WTC11 (cell line): ENCODE data around the gene DNPH1. TPM values are rescaled to one million over a fixed set of nuclear protein-coding genes. Genes with fewer than 3 reads are reported as not detected.

Experiments
- ATF6 ChIP-seq: sonication (generic); formaldehyde crosslinking; IDR thresholded peaks from 2 replicates; pipeline ENCODE4 v1.8.1; 2023; ENCODE audit warnings: mild to moderate bottlenecking, missing genetic modification reagents
- CDX4 ChIP-seq: fragments of 250-450 bp; sonication (Bioruptor Pico); IDR thresholded peaks from 2 replicates; pipeline ENCODE4 v1.9.0; 2021; ENCODE audit warnings: moderate library complexity, mild to moderate bottlenecking, inconsistent platforms, borderline replicate concordance
- E2F1 ChIP-seq: sonication (generic); formaldehyde crosslinking; IDR thresholded peaks from 2 replicates; pipeline ENCODE4 v1.8.0; 2022; ENCODE audit warnings: mild to moderate bottlenecking, missing genetic modification reagents
- ELF4 ChIP-seq: sonication (generic); formaldehyde crosslinking; IDR thresholded peaks from 2 replicates; pipeline ENCODE4 v1.8.1; 2022; ENCODE audit warnings: low read depth, mild to moderate bottlenecking, moderate library complexity, missing genetic modification reagents
- ESRRA ChIP-seq: sonication (generic); formaldehyde crosslinking; IDR thresholded peaks from 2 replicates; pipeline ENCODE4 v1.8.1; 2022; ENCODE audit warnings: mild to moderate bottlenecking, missing genetic modification reagents, borderline replicate concordance
- ETV6 ChIP-seq: sonication (generic); formaldehyde crosslinking; IDR thresholded peaks from 2 replicates; pipeline ENCODE4 v1.8.1; 2022; ENCODE audit warnings: mild to moderate bottlenecking, missing genetic modification reagents
- FOXK1 ChIP-seq: sonication (generic); formaldehyde crosslinking; IDR thresholded peaks from 2 replicates; pipeline ENCODE4 v1.8.0; 2022; ENCODE audit warnings: mild to moderate bottlenecking, moderate library complexity, missing genetic modification reagents
- FOXP1 ChIP-seq: sonication (generic); formaldehyde crosslinking; IDR thresholded peaks from 2 replicates; pipeline ENCODE4 v1.8.0; 2022; ENCODE audit warnings: missing genetic modification reagents, mild to moderate bottlenecking, moderate library complexity, borderline replicate concordance
- GTF2I ChIP-seq: fragments of 250-450 bp; sonication (Bioruptor Pico); conservative IDR thresholded peaks from 2 replicates; pipeline ENCODE4 v1.4.0; 2021; ENCODE audit warnings: mild to moderate bottlenecking
- HMGXB4 ChIP-seq: sonication (generic); formaldehyde crosslinking; IDR thresholded peaks from 2 replicates; pipeline ENCODE4 v1.8.1; 2023; ENCODE audit warnings: mild to moderate bottlenecking, moderate library complexity, missing genetic modification reagents
- IRF2 ChIP-seq: sonication (generic); formaldehyde crosslinking; IDR thresholded peaks from 2 replicates; pipeline ENCODE4 v1.8.0; 2022; ENCODE audit warnings: low read depth, missing genetic modification reagents, borderline replicate concordance
- JAZF1 ChIP-seq: fragments of 250-450 bp; sonication (Bioruptor Pico); IDR thresholded peaks from 2 replicates; pipeline ENCODE4 v1.9.0; 2021; ENCODE audit warnings: moderate library complexity, mild to moderate bottlenecking, inconsistent platforms
- NR1H2 ChIP-seq: sonication (generic); formaldehyde crosslinking; IDR thresholded peaks from 2 replicates; pipeline ENCODE4 v1.9.0; 2021; ENCODE audit warnings: mild to moderate bottlenecking, moderate library complexity, missing genetic modification reagents
- OVOL2 ChIP-seq: fragments of 250-450 bp; sonication (Bioruptor Pico); IDR thresholded peaks from 2 replicates; pipeline ENCODE4 v1.9.0; 2021; ENCODE audit warnings: mild to moderate bottlenecking, borderline replicate concordance
- PRRX2 ChIP-seq: fragments of 250-450 bp; sonication (Bioruptor Pico); IDR thresholded peaks from 2 replicates; pipeline ENCODE4 v1.8.0; 2021; ENCODE audit warnings: mild to moderate bottlenecking
- SP1 ChIP-seq: sonication (generic); formaldehyde crosslinking; conservative IDR thresholded peaks from 2 replicates; pipeline ENCODE4 v1.8.1; 2022; ENCODE audit warnings: missing genetic modification reagents
- TEAD4 ChIP-seq: sonication (generic); formaldehyde crosslinking; IDR thresholded peaks from 2 replicates; pipeline ENCODE4 v1.8.0; 2022; ENCODE audit warnings: mild to moderate bottlenecking, missing genetic modification reagents
- TP53 ChIP-seq: sonication (generic); formaldehyde crosslinking; IDR thresholded peaks from 2 replicates; pipeline ENCODE4 v1.8.1; 2023; ENCODE audit warnings: mild to moderate bottlenecking, missing genetic modification reagents
- ZBTB21 ChIP-seq: sonication (generic); formaldehyde crosslinking; IDR thresholded peaks from 2 replicates; pipeline ENCODE4 v1.8.1; 2023; ENCODE audit warnings: mild to moderate bottlenecking, missing genetic modification reagents, borderline replicate concordance
- ZBTB43 ChIP-seq: sonication (generic); formaldehyde crosslinking; IDR thresholded peaks from 2 replicates; pipeline ENCODE4 v1.8.1; 2023; ENCODE audit warnings: mild to moderate bottlenecking, missing genetic modification reagents
- ZMAT4 ChIP-seq: fragments of 250-450 bp; sonication (Bioruptor Pico); IDR thresholded peaks from 2 replicates; pipeline ENCODE4 v1.9.0; 2021; ENCODE audit warnings: mild to moderate bottlenecking
- ZNF121 ChIP-seq: sonication (generic); formaldehyde crosslinking; IDR thresholded peaks from 2 replicates; pipeline ENCODE4 v1.8.0; 2023; ENCODE audit warnings: missing genetic modification reagents
- ZNF263 ChIP-seq: sonication (generic); formaldehyde crosslinking; IDR thresholded peaks from 2 replicates; pipeline ENCODE4 v1.8.1; 2022; ENCODE audit warnings: low read depth, mild to moderate bottlenecking, moderate library complexity, missing genetic modification reagents
- ZNF416 ChIP-seq: fragments of 250-450 bp; sonication (Bioruptor Pico); IDR thresholded peaks from 2 replicates; pipeline ENCODE4 v1.9.0; 2021; ENCODE audit warnings: mild to moderate bottlenecking, inconsistent platforms
- total RNA-seq: library from RNA; stranded (reverse); gene quantifications from 3 replicates; pipeline ENCODE4 v1.2.3, GENCODE V29; 2021
- TF ChIP-seq, protein P1 (sequence below): fragments of 250-450 bp; sonication (Bioruptor Pico); conservative IDR thresholded peaks from 2 replicates; pipeline ENCODE4 v1.9.0; 2021; ENCODE audit warnings: mild to moderate bottlenecking
- TF ChIP-seq, protein P2 (sequence below): fragments of 250-450 bp; sonication (Bioruptor Pico); IDR thresholded peaks from 2 replicates; pipeline ENCODE4 v1.8.0; 2021; ENCODE audit warnings: mild to moderate bottlenecking

DNPH1 gene
- total RNA-seq, 1 experiment from 2014 or later = 48.4 TPM

DNA sequence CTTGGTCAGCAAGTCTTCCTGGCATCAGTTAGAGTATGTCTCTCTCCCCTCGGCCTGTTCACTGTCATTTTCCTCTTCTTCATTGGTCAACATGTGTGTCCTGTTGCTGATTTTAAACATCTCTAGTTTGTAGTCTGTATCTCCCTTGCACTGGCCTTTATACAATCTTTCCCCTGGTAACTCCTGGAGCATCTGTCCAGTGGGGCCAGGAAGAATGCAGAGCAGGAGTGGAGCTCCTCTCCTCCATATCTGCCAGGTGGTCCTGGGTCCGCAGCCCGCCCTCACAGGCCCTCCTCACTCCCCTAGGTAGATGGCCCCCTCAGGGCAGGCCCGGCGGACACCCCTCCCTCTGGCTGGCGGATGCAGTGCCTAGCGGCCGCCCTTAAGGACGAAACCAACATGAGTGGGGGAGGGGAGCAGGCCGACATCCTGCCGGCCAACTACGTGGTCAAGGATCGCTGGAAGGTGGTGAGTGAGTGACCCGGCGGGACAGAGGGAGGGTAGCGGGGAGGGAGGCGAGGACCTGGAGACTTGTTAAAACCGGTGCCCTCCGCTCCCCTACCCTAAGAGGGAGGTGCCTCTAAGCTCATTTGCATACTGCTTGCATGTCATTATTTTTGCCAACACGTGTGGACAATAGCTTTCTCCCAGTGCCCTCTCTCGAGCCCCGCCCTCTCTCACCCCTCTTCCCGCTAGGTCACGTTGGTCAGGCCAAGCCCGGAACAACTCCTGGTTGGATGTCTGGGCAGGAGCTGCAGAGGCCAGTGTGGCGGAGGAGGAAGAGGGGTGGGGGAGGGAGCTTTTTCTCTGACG lies 17.2 kb upstream of the DNPH1 start (continued):
- TF ChIP-seq, protein P1, sequence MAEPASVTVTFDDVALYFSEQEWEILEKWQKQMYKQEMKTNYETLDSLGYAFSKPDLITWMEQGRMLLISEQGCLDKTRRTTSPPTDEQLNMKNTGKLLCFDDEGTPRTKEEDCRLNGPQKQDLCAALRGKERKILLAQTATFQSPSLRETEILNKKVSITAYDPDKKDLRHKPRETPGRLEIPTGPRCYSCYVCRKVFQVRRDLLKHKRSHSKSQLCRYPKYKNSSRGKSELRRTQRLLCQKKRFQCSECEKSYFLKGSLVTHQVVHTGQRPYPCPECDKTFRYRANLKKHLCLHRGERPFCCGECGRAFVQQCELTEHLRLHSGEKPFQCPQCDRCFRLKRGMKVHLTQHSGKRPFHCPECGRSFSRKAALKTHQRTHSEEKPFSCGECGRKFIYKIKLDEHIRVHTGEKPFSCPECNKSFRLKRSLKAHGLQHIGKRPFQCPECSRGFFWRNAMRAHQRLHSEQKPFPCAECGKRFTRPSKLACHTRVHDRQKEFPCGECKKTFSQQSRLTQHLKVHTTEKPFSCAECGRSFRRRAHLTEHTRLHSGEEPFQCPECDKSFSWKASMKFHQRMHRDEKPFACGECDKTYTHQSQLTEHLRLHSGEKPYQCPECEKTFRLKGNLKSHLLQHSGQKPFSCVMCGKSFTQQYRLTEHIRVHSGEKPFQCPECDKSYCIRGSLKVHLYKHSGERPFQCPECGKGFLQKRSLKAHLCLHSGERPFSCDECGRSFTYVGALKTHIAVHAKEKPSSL (CRISPR knock-in tag) = no peak
- TF ChIP-seq SP1 (CRISPR knock-in tag) (peak; percentile 52), GTF2I (CRISPR knock-in tag) (no peak), CDX4 (CRISPR knock-in tag) (no peak), TEAD4 (CRISPR knock-in tag) (no peak), ZBTB21 (CRISPR knock-in tag) (no peak), OVOL2 (no peak), ZNF263 (CRISPR knock-in tag) (no peak), NR1H2 (CRISPR knock-in tag) (no peak), ZNF121 (CRISPR knock-in tag) (no peak), E2F1 (CRISPR knock-in tag) (no peak), JAZF1 (no peak), ETV6 (CRISPR knock-in tag) (no peak; the same call in 1 of the 2 replicates), IRF2 (CRISPR knock-in tag) (no peak), ZNF416 (CRISPR knock-in tag) (no peak), ATF6 (CRISPR knock-in tag) (no peak), HMGXB4 (CRISPR knock-in tag) (no peak), ELF4 (CRISPR knock-in tag) (no peak), ZBTB43 (CRISPR knock-in tag) (no peak), ESRRA (CRISPR knock-in tag) (no peak), TP53 (CRISPR knock-in tag) (no peak), FOXP1 (CRISPR knock-in tag) (no peak), PRRX2 (CRISPR knock-in tag) (no peak), FOXK1 (CRISPR knock-in tag) (peak; percentile 12; the same call in 1 of the 2 replicates), ZMAT4 (CRISPR knock-in tag) (no peak)
- TF ChIP-seq, protein P2, sequence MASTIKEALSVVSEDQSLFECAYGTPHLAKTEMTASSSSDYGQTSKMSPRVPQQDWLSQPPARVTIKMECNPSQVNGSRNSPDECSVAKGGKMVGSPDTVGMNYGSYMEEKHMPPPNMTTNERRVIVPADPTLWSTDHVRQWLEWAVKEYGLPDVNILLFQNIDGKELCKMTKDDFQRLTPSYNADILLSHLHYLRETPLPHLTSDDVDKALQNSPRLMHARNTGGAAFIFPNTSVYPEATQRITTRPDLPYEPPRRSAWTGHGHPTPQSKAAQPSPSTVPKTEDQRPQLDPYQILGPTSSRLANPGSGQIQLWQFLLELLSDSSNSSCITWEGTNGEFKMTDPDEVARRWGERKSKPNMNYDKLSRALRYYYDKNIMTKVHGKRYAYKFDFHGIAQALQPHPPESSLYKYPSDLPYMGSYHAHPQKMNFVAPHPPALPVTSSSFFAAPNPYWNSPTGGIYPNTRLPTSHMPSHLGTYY (CRISPR knock-in tag) = no peak
